Gastrocnemius medialis (tissue), 4 donors: ENCODE results near the gene ITPR1.

Experiments used
- CTCF ChIP-seq, 5 experiments: fragments of 450-650 bp in 3 of 5; fragments of 200-600 bp in 2 of 5; sonication (generic) in 2 of 5; IDR thresholded peaks in 4 of 5; conservative IDR thresholded peaks in 1 of 5; 1 replicate in 4 of 5; 2 replicates in 1 of 5; pipeline ENCODE4 v1.5.1; 2016 to 2019; ENCODE audit warnings: antibody characterized with exemption in 5 of 5, mild to moderate bottlenecking in 3 of 5, moderate library complexity in 3 of 5
- POLR2A ChIP-seq, 2 donors: fragments of 450-650 bp; IDR thresholded peaks; one replicate each; pipeline ENCODE4 v1.6.1; 2017; ENCODE audit warnings: antibody characterized with exemption in 2 of 2, mild to moderate bottlenecking in 2 of 2, moderate library complexity in 2 of 2

- no peak for TF ChIP-seq CTCF (IDR thresholded peaks at IDR 0.05 in 4 of 5, conservative IDR thresholded peaks at IDR 0.05 in 1 of 5)
- no peak for TF ChIP-seq POLR2A (IDR thresholded peaks at IDR 0.05)
These were observed 28.6 kb upstream of the ITPR1 start for GRCh38 chr3:4464576-4464975.
